ENCODE data around the gene XRCC4. TPM values are rescaled to one million over a fixed set of nuclear protein-coding genes. Genes with fewer than 3 reads are reported as not detected.

XRCC4 gene
- total and polyA plus RNA-seq, 8 donors: 0.91 to 3.7 (median 1.8) TPM

DNA sequence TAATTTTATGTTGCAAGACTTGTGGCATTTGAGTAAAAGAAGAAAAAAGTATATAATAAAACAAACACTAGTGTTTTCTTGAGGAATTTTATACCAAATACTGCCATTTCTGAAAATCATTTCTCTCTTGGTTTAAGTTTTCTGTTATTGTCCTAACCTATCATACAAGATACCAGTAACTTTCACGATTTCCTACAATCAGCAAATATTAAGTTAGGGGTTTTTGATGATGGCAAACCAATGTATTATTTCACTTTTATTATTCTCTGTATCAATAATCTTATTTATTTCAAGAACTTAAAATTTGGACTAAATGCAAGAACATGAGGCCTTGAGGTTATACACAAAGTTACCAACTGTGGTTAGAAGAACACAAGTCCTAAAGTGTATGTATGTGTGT, 285.2 kb downstream of the XRCC4 start:
- no peak for FAIRE-seq
- intact Hi-C loops (cut with DNase I): no loop called here

GRCh38 chr5:83363111-83363885, 286.0 kb downstream of the XRCC4 start:
- DNase-seq: no peak
- no peak for FAIRE-seq
- intact Hi-C loops (cut with DNase I): no loop called here
- no peaks in the 10 kb centered on the region for H3K9me3 ChIP-seq
- 95% methylated on average over 7 of the region's 7 CpGs for WGBS, 2 donors
- H3K4me3 ChIP-seq: no peak overlapping the region
- H3K27ac ChIP-seq: no peak overlapping the region
- H3K36me3 ChIP-seq: no peaks in the 10 kb centered on the region
- ATAC-seq: no peak
- no peaks in the 10 kb centered on the region for H3K27me3 ChIP-seq
- no peak for TF ChIP-seq CTCF (IDR thresholded peaks at IDR 0.05)
- H3K4me1 ChIP-seq: no peaks in the 10 kb centered on the region

More for the DNA sequence above, 285.2 kb downstream of the XRCC4 start:
- Histone ChIP-seq H3K27ac (no peak overlapping the region), H3K36me3 (no peaks in the 10 kb centered on the region), H3K27me3 (no peaks in the 10 kb centered on the region), H3K4me1 (no peaks in the 10 kb centered on the region), H3K9me3 (no peaks in the 10 kb centered on the region), H3K4me3 (no peak overlapping the region)
- 81 to 90% methylated on average over 1 of the region's 1 CpG for WGBS, 2 donors
- DNase-seq: no peak
- TF ChIP-seq CTCF (IDR thresholded peaks at IDR 0.05): no peak
- no peak for ATAC-seq

- no peaks in the 10 kb centered on the region for H3K27me3 ChIP-seq
- DNase-seq (no peak), ATAC-seq (no peak), FAIRE-seq (no peak)
- no peaks in the 10 kb centered on the region for H3K4me1 ChIP-seq
- H3K9me3 ChIP-seq: no peaks in the 10 kb centered on the region
- no peak overlapping the region for H3K4me3 ChIP-seq
- 93 to 96% methylated on average over 1 of the region's 1 CpG for WGBS, 2 donors
- intact Hi-C loops (cut with DNase I): no loop called here
- H3K36me3 ChIP-seq: no peaks in the 10 kb centered on the region
- TF ChIP-seq CTCF (IDR thresholded peaks at IDR 0.05): no peak
- no peak overlapping the region for H3K27ac ChIP-seq
Observed at GRCh38 chr5:83363886-83364275, 286.5 kb downstream of the XRCC4 start.

DNA sequence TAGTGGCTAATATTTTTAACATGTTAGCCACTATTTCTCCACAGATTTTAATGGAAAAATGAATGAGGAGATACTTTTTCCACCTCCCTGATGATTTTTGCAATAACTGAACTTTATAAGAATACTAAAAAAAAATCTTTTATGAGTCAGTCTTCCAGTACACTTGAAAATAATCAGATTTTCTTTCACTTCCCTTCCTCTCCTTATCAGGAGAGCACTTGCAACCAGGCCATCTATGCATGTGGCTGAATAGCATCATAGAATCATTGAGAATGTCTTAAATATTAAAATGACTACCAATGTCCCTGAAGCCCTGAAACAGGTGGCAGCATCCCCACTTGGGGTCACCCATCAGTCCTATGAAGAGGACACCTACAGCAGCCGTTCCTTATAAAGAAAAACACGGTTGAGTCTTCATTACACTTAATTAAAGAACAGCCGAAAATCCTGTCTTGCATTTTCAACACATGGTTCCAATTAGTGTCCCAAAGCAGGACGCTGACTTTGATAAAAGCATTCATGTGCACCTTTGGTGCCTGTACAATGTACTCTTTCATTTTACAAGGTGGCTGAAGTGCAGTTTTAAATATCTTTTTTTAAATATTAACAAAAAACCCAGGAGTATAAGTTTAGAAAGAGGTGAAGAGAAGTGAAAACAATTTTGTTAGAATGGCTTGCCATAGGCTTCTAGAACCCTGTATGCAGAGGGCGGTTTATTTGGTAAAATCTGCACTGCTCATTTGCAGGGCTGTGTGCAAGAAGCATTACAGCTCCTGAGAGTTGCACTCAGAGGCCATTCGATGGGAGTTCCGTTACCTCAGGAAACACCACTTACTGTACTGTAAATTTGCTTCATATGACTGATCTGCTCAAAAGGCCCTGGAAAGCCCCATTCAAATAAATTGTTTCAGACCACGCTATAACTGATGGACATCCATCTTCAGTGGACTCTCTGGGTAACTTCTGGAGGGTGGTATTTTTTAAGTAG, 287.3 kb downstream of the XRCC4 start:
- Histone ChIP-seq H3K27ac (no peak overlapping the region), H3K36me3 (no peaks in the 10 kb centered on the region), H3K4me1 (no peaks in the 10 kb centered on the region), H3K4me3 (no peak overlapping the region), H3K9me3 (no peaks in the 10 kb centered on the region), H3K27me3 (no peaks in the 10 kb centered on the region)
- no peak for TF ChIP-seq CTCF (IDR thresholded peaks at IDR 0.05)
- intact Hi-C loops (cut with DNase I): no loop called here
- ATAC-seq (no peak), FAIRE-seq (no peak), DNase-seq (no peak)
- 85 to 90% methylated on average over 8 of the region's 8 CpGs for WGBS, 2 donors

Measured in pancreas (tissue), 10 donors.